H7 (cell line): ENCODE measurements around the gene COX5A. TPM values are rescaled to one million over a fixed set of nuclear protein-coding genes. Genes with fewer than 3 reads are reported as not detected.
"Not testable (repeated sequence)": the region's sequence is repeated elsewhere in the genome, so short reads cannot be mapped to it uniquely, and the experiment has no call there.

ENCODE experiments used
- DNase-seq: peaks from one replicate; pipeline ENCODE4 v3.0.0; 2012
- H3K27me3 ChIP-seq: 2 replicates; pipeline ENCODE4 v1.6.0; 2011; ENCODE audit warnings: mild to moderate bottlenecking, low read length; ENCODE audit not compliant: control insufficient read depth, insufficient read depth
- H3K36me3 ChIP-seq: replicated peaks from 2 replicates; pipeline ENCODE4 v1.5.1; 2011; ENCODE audit warnings: low read length; ENCODE audit not compliant: control insufficient read depth, insufficient read depth
- H3K4me3 ChIP-seq: 2 replicates; pipeline ENCODE4 v1.5.1; 2011; ENCODE audit warnings: low read depth, mild to moderate bottlenecking, control low read depth, low read length, moderate library complexity; ENCODE audit not compliant: insufficient read depth
- total RNA-seq: library from RNA; depleted of rRNA; stranded (reverse); fragments of >200 nt; shearing (Covaris generic); gene quantifications from 2 replicates; pipeline ENCODE4 v1.2.3, GENCODE V29; 2014

COX5A gene
- total RNA-seq, 1 experiment from 2014 or later = 185 TPM

DNA sequence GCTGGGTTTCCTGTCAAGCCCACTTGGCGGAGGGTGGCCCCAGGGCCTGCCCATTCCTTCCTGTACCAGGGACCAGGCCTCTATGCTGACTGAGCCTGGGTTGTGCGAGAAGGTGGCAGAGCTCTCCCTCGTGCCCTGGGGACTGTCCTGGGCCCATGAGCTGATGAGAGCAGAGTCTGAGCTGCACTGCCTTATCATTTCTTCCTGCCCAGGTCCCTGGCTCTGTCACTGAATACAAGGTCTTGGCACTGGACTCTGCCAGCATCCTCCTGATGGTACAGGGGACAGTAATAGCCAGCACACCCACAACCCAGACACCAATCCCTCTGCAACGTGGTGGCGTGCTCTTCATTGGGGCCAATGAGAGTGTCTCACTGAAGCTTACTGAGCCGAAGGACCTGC is 40.6 kb downstream of the COX5A start:
- no peak overlapping the region for H3K4me3 ChIP-seq
- no peak for DNase-seq
- H3K36me3 ChIP-seq = peaks cover 46% of the 10 kb centered on the region
- no peaks in the 10 kb centered on the region for H3K27me3 ChIP-seq

- peaks cover 44% of the 10 kb centered on the region for H3K36me3 ChIP-seq
- DNase-seq = no peak
- H3K27me3 ChIP-seq = no peaks in the 10 kb centered on the region
- H3K4me3 ChIP-seq = no peak overlapping the region
Measured at GRCh38 chr15:74896316-74896715, 41.6 kb downstream of the COX5A start.

DNA sequence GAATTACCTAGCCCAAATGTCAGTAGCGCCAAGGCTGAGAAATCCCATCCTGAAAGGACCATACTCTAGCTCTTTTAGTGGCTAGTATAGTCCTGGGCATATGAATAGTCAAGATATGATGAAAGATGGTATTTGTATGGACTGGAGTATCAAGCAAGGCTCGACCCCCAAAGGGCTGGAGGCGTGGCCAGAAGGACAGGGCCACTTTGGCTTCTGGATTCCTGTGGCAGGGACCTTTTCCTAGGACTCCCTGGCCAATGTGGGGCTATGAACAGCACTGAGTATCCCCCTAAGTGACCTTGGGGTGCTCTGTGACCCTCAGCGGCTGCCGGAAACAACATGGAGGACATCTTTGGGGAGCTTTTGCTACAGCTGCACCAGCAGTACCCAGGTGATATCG is 42.0 kb downstream of the COX5A start:
- H3K27me3 ChIP-seq = no peaks in the 10 kb centered on the region
- H3K36me3 ChIP-seq = peaks cover 41% of the 10 kb centered on the region
- DNase-seq = no peak

DNA sequence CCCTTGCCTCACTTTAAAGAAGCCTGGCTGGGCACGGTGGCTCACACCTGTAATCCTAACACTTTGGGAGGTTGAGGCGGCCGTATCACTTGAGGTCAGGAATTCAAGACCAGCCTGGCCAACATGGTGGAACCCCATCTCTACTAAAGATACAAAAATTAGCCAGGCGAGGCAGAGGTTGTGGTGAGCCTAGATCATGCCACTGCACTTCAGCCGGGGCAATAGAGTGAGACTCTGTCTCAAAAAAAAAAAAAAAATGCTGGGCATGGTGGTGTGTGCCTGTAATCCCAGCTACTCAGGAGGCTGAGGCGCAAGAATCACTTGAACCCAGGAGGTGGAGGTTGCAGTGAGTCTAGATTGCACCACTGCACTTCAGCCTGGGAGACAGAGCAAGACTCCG is 43.5 kb downstream of the COX5A start:
- not testable (repeated sequence) for DNase-seq, H3K27me3 ChIP-seq

More for the DNA sequence above, 42.0 kb downstream of the COX5A start:
- H3K4me3 ChIP-seq = no peak overlapping the region

GRCh38 chr15:74893627-74894026 is 44.2 kb downstream of the COX5A start:
- no peak overlapping the region for H3K4me3 ChIP-seq
- no peaks in the 10 kb centered on the region for H3K27me3 ChIP-seq
- DNase-seq = no peak
- peaks cover 26% of the 10 kb centered on the region for H3K36me3 ChIP-seq

More for the DNA sequence above, 43.5 kb downstream of the COX5A start:
- H3K36me3 ChIP-seq = peaks cover 29% of the 10 kb centered on the region
- not testable (repeated sequence) for H3K4me3 ChIP-seq

GRCh38 chr15:74892931-74893330 is 44.9 kb downstream of the COX5A start:
- no peak for DNase-seq
- H3K27me3 ChIP-seq = no peaks in the 10 kb centered on the region
- H3K4me3 ChIP-seq = no peak overlapping the region
- H3K36me3 ChIP-seq = peaks cover 26% of the 10 kb centered on the region

DNA sequence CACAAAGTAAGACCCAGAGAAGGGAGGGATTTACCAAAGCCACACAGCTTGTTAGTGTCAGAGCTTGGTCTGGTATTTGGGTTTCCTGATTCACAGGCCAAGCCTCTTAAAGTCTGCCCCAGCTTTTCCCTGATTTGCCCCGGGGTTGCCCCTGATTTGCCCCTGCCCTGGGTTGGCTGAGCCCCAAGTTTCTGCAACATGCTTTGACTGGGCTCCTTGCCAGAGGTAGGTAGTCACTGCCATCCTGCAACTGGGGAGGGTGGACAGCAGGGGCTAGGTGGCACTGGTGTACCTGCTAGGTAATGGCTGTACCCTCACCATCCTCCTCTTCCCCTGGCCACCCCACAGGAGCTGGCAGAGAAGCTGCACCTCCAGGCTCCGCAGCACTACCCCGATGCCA is 45.6 kb downstream of the COX5A start:
- no peak for DNase-seq
- Histone ChIP-seq H3K36me3 (peaks cover 24% of the 10 kb centered on the region), H3K27me3 (no peaks in the 10 kb centered on the region), H3K4me3 (no peak overlapping the region)

GRCh38 chr15:74891469-74891868 is 46.4 kb downstream of the COX5A start:
- H3K27me3 ChIP-seq = no peaks in the 10 kb centered on the region
- H3K36me3 ChIP-seq = peaks cover 24% of the 10 kb centered on the region
- DNase-seq = no peak
- H3K4me3 ChIP-seq = no peak overlapping the region

- no peak for DNase-seq
Measured at GRCh38 chr15:74890665-74890960, 47.3 kb downstream of the COX5A start.

GRCh38 chr15:74889883-74890664 is 47.8 kb downstream of the COX5A start, which contains the start of gene MPI:
MPI (plus strand) TSS chr15:74890042; CDS start chr15:74890074, 32 bp downstream.
- peak; percentile 99 for DNase-seq
- H3K27me3 ChIP-seq = no peaks in the 10 kb centered on the region
- peak within 1 kb of the TSS; percentile 97 for H3K4me3 ChIP-seq
- H3K36me3 ChIP-seq = peaks cover 21% of the 10 kb centered on the region

More at GRCh38 chr15:74890665-74890960, 47.3 kb downstream of the COX5A start:
- H3K27me3 ChIP-seq = no peaks in the 10 kb centered on the region
- H3K36me3 ChIP-seq = peaks cover 21% of the 10 kb centered on the region
- peak overlapping the region; percentile 97 for H3K4me3 ChIP-seq

- DNase-seq = peak; percentile 77
- Histone ChIP-seq H3K27me3 (no peaks in the 10 kb centered on the region), H3K4me3 (peak overlapping the region; percentile 97), H3K36me3 (peaks cover 21% of the 10 kb centered on the region)
Measured at GRCh38 chr15:74889390-74889882, 48.4 kb downstream of the COX5A start.

DNA sequence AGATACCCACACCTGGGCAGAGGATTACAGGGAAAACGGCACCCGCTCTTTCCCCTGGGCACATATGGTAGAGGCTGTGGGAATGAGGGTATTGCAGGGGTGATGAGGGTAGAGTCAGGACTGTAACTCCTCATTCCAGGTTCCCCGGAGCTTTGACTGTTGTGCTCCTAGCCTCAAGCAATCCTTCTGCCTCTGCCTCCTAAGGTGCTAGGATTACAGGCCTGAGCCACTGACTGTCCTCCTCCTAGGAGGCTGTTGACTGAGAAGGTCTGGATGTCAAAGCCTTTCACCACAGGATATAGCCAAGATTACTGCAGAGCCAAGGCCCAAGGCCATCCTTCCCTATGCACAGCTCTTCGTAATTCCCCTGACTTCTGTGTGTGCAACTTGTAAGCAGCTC is 49.2 kb downstream of the COX5A start:
- no peak overlapping the region for H3K4me3 ChIP-seq
- H3K36me3 ChIP-seq = peaks cover 21% of the 10 kb centered on the region
- no peak for DNase-seq
- no peaks in the 10 kb centered on the region for H3K27me3 ChIP-seq

GRCh38 chr15:74887537-74888193 is 50.2 kb downstream of the COX5A start:
- H3K4me3 ChIP-seq, DNase-seq, H3K27me3 ChIP-seq: not testable (repeated sequence)
- H3K36me3 ChIP-seq = peaks cover 10% of the 10 kb centered on the region

- H3K27me3 ChIP-seq = no peaks in the 10 kb centered on the region
- H3K36me3 ChIP-seq = no peaks in the 10 kb centered on the region
- DNase-seq = no peak
- no peak overlapping the region for H3K4me3 ChIP-seq
Measured at GRCh38 chr15:74885461-74885860, 52.4 kb downstream of the COX5A start.
